RCC 7860 (cell line): ENCODE data around the gene RPL36AL.
"Not testable (repeated sequence)": the region's sequence is repeated elsewhere in the genome, so short reads cannot be mapped to it uniquely, and the experiment has no call there.

Experiments
- DNase-seq: peaks from one replicate; pipeline ENCODE4 v3.0.0-alpha.2; 2015; ENCODE audit warnings: low spot score
- FAIRE-seq: peaks from 2 replicates; lab custom pipeline; 2012; peaks lifted over from hg19 to GRCh38; lab: Jason Lieb, UNC

Gene RPL36AL

DNA sequence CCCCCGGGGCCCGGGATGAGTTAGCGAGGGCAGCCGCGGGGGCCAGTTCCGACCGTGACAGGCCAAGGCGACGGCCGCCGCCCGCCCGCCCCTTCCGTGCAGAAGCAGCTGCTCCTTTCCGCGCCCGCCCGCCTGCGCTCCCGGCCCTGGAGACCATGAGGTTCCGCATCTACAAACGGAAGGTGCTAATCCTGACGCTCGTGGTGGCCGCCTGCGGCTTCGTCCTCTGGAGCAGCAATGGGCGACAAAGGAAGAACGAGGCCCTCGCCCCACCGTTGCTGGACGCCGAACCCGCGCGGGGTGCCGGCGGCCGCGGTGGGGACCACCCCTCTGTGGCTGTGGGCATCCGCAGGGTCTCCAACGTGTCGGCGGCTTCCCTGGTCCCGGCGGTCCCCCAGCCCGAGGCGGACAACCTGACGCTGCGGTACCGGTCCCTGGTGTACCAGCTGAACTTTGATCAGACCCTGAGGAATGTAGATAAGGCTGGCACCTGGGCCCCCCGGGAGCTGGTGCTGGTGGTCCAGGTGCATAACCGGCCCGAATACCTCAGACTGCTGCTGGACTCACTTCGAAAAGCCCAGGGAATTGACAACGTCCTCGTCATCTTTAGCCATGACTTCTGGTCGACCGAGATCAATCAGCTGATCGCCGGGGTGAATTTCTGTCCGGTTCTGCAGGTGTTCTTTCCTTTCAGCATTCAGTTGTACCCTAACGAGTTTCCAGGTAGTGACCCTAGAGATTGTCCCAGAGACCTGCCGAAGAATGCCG is 872 bp upstream of the RPL36AL start:
- no peak for FAIRE-seq

DNA sequence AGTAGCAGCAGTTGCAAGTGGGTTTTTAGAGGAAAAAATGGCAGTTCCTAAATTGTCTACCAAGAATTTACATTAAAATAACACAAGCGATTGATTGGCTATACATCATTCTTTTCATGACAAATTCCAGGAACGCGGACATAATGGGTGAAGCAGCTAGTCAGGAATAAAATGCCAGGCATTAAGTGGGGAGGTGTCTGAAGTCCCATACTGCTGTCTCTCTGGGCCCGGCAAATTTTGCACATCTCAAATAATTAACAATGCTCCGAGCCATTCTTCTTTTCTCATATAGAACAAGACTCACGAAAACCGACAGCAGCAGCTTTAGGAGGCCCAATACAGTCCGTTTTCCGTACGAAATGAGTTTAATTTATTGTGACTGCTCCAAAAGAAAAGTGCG is 696 bp downstream of the RPL36AL start:
- DNase-seq (no peak), FAIRE-seq (no peak)

More for the DNA sequence above, 872 bp upstream of the RPL36AL start:
- no peak for DNase-seq

GRCh38 chr14:49619273-49619672 is 1.2 kb downstream of the RPL36AL start:
- not testable (repeated sequence) for FAIRE-seq, DNase-seq

- FAIRE-seq (no peak), DNase-seq (no peak)
Measured at GRCh38 chr14:49617852-49618519, 2.4 kb downstream of the RPL36AL start.

GRCh38 chr14:49615776-49616175 is 4.7 kb downstream of the RPL36AL start:
- no peak for FAIRE-seq
- DNase-seq, result no peak

GRCh38 chr14:49614196-49614595 is 6.2 kb downstream of the RPL36AL start:
- DNase-seq (no peak), FAIRE-seq (no peak)

DNA sequence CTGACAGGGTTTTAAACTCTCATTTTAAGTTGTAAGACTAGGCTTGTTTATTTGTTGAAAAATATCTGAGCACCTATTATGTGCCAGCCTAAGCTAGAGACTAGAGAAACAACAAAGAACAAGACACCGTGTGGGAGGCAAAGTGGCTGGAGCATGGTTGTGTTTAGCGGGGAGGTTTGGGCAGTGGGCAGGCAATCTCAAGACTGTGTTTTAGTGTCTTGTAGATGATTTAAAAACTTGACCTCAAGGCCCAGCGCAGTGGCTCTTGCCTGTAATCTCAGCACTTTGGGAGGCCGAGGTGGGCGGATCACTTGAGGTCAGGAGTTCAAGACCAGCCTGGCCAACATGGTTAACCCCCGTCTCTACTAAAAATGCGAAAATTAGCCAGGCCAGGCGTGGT is 7.8 kb downstream of the RPL36AL start:
- DNase-seq (no peak), FAIRE-seq (no peak)

DNA sequence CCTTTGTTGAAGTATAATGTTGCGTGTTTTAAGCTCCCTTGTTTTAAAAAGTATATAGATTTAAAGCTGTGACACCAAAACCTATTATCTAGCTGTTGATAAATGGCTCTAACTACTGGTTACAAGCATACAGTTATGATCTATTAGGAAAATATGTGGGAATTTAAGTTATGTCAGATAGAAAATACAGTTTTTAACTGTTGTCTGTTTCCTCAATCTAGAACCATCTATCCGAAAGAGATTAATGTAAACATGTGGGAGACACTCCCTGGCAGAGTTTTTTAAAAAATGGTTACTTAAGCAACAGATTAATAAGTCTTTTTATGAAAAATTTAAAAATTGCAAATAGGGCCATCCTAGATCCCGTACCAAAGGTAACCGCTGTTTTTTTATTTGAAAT is 8.2 kb downstream of the RPL36AL start:
- DNase-seq (no peak), FAIRE-seq (no peak)

DNA sequence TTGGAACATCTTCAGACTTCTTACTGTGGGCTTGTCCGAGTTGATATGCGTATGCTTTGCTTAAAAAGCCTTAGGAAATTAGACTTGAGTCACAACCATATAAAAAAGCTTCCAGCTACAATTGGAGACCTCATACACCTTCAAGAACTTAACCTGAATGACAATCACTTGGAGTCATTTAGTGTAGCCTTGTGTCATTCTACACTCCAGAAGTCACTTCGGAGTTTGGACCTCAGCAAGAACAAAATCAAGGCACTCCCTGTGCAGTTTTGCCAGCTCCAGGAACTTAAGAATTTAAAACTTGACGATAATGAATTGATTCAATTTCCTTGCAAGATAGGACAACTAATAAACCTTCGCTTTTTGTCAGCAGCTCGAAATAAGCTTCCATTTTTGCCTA is 12.8 kb downstream of the RPL36AL start:
- DNase-seq (no peak), FAIRE-seq (no peak)

- peak; percentile 63 for DNase-seq
- FAIRE-seq, result no peak
Measured at GRCh38 chr14:49598485-49599300, 21.7 kb downstream of the RPL36AL start, which contains the start of gene LRR1. Gene LRR1, plus strand, starts transcription at chr14:49598940. Its CDS starts 81 bp downstream, at chr14:49599021.

DNA sequence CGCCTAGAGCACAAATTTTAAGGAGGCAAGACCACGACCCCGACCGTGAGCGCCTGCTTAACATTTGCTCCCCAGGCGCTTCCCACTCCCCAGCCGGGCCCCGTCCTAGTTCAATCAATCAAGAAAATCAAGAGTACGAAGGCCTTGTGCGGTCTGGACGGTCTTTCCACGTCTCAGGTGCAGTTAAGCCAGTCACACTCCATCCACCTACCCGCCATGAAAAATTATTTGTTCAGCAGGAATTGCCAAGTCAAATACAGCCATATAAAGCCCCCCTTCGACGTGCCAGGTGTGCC is 22.3 kb downstream of the RPL36AL start:
- DNase-seq, result no peak
- no peak for FAIRE-seq

GRCh38 chr14:49594347-49595091 is 25.9 kb downstream of the RPL36AL start:
- no peak for DNase-seq
- FAIRE-seq, result no peak

- no peak for DNase-seq
- no peak for FAIRE-seq
Measured at GRCh38 chr14:49593016-49593415, 27.4 kb downstream of the RPL36AL start.

DNA sequence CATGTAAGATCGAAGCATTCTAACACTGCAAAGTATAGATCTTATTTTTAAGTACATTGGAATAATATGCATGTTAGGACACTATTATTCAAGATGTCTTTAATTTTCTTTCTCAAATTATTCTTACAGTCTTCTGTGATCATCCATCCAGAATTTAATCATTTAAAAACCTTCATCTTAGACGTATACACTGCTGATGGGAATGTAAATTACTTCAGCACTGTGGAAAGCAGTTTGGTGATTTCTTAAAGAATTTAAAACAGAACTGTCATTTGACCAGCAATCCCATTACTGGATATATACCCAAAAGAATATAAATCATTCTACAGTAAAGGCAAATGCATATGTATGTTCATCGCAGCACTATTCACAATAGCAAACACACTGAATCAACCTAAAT is 31.0 kb downstream of the RPL36AL start:
- DNase-seq (no peak), FAIRE-seq (no peak)

GRCh38 chr14:49586673-49587460 is 33.6 kb downstream of the RPL36AL start:
- FAIRE-seq (peak; percentile 58), DNase-seq (peak; percentile 77)

DNA sequence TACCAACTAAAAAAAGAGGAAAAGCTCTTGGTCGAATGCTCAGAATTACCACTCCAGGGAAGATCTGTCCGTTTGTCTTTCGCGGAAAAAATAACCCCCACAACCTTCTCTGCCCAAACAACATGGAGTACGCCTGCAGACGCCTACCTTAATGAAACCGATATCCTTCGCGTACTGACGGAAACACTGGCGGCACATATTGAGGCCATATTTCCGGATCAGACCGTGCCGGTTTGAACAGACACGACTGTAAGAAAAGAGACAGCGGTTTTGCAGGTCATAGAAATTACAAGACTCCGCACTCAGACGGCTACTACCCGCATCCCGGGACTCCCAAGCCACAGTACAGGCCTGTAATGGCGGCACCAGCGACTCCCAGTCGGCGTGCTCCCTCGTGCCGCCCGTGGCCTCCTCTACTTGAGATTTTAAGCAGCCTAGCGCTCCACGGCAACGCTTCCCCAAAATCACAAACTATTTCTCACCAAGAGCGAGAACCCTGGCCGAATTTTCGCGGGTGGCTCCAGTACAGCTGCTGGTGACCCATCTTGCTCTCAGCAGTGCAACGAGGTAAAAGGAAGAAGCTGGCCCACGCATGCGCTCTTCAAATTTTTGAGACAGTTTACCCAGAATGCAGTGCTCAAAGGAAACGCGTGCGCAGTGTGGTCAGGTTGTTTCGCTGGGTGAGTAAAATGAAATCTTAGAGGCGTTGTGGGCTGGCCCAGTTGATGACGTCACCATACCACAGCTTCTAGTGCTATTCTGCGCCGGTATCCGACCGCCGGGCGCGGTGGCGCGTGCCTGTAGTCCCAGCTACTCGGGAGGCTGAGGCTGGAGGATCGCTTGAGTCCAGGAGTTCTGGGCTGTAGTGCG is 34.4 kb downstream of the RPL36AL start, which contains the start of gene RPS29:
TSS of gene RPS29 (minus strand) at position 578 of the 870 bp plus-strand sequence. CDS start at position 544, 34 bp downstream.
- DNase-seq, result peak; percentile 97

GRCh38 chr14:49584981-49585640 is 35.3 kb downstream of the RPL36AL start:
- not testable (repeated sequence) for FAIRE-seq, DNase-seq

More for the DNA sequence above, 34.4 kb downstream of the RPL36AL start, which contains the start of gene RPS29:
- peak; percentile 62 for FAIRE-seq

- FAIRE-seq (no peak), DNase-seq (no peak)
Measured at GRCh38 chr14:49584058-49584457, 36.4 kb downstream of the RPL36AL start.
